ENCODE data around the gene STX16. TPM values are rescaled to one million over a fixed set of nuclear protein-coding genes. Genes with fewer than 3 reads are reported as not detected.

STX16 gene
- total and polyA plus RNA-seq, 9 of the 15 experiments (the other 6 are each of a cell fraction or from before 2014, with no cell fraction given): 4.4 to 43.5 (median 14.7) TPM

DNA sequence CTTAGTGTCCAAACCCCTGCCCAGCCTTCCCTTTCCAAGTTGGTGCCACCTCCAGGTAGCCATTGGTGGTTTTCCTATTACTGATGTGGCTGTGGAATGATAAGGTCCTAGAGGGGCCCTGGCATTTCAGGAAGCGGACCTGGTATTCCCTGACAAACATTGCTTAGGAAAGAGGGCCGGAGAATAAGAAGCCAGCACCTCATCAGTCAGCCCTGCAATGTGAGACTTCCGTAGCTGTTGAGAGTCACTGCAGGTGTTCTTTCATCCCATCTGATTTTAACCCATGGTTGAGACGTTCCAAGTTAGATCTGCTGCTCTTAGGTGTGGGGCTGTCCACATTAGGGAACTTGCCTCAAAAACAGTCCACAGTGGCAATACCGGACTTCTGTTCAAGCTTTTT, 26.7 kb downstream of the STX16 start (continued):
- TF ChIP-seq BCLAF1 (IDR thresholded peaks at IDR 0.05; ENCODE audit: borderline replicate concordance in 1 of 2, control insufficient read depth in 1 of 2, low read depth in 2 of 2, low read length in 1 of 2): no peak
- no peak for TF ChIP-seq SETDB1 (IDR thresholded peaks at IDR 0.05; ENCODE audit: low read length)
- TF ChIP-seq CAMTA2 (CRISPR knock-in tag; conservative IDR thresholded peaks at IDR 0.05): no peak
- no peak for TF ChIP-seq ZZZ3 (IDR thresholded peaks at IDR 0.05)
- no peak for TF ChIP-seq U2AF1 (optimal IDR thresholded peaks at IDR 0.05; ENCODE audit: low read depth, low read length)
- no peak for TF ChIP-seq YBX1 (IDR thresholded peaks at IDR 0.05)
- TF ChIP-seq, protein P1, sequence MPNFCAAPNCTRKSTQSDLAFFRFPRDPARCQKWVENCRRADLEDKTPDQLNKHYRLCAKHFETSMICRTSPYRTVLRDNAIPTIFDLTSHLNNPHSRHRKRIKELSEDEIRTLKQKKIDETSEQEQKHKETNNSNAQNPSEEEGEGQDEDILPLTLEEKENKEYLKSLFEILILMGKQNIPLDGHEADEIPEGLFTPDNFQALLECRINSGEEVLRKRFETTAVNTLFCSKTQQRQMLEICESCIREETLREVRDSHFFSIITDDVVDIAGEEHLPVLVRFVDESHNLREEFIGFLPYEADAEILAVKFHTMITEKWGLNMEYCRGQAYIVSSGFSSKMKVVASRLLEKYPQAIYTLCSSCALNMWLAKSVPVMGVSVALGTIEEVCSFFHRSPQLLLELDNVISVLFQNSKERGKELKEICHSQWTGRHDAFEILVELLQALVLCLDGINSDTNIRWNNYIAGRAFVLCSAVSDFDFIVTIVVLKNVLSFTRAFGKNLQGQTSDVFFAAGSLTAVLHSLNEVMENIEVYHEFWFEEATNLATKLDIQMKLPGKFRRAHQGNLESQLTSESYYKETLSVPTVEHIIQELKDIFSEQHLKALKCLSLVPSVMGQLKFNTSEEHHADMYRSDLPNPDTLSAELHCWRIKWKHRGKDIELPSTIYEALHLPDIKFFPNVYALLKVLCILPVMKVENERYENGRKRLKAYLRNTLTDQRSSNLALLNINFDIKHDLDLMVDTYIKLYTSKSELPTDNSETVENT (CRISPR knock-in tag; IDR thresholded peaks at IDR 0.05): no peak
- no peak for TF ChIP-seq ZBTB34 (CRISPR knock-in tag; IDR thresholded peaks at IDR 0.05)
